Body of pancreas (tissue), 4 donors: ENCODE data around the gene ASB5.

Source experiments
- CTCF ChIP-seq, 7 experiments: fragments of 450-650 bp in 4 of 7; fragments of 200-600 bp in 3 of 7; sonication (generic) in 3 of 7; IDR thresholded peaks; one replicate each; pipeline ENCODE4 v1.5.1; 2016 to 2019; ENCODE audit warnings: antibody characterized with exemption in 7 of 7
- POLR2A ChIP-seq, 3 donors: fragments of 450-650 bp; IDR thresholded peaks; one replicate each; pipeline ENCODE4 v1.6.1; 2016; ENCODE audit warnings: antibody characterized with exemption in 3 of 3, mild to moderate bottlenecking in 2 of 3

DNA sequence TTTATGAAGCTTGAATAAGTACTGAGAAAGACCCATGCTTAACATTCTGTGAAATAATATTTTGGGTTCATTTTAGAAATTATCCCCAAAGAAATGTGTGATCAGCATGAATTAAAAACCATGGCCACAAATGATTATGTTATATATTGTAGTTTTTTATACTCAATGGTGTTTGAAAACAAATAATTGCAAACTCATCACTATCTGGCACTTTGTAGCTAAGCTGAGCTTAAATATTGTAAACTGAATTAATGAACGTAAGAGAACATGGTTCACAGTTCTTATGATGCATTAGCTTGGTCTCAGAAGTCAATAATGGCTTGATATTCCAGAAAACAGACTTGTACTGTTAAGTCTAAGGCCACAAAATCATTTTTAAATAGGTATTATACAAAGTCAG, 24.6 kb upstream of the ASB5 start:
- no peak for TF ChIP-seq CTCF (IDR thresholded peaks at IDR 0.05)
- TF ChIP-seq POLR2A (IDR thresholded peaks at IDR 0.05) = no peak
